ENCODE measurements around the gene DDX50.
"Not testable (repeated sequence)": the region's sequence is repeated elsewhere in the genome, so short reads cannot be mapped to it uniquely, and the experiment has no call there.

The DDX50 gene

DNA sequence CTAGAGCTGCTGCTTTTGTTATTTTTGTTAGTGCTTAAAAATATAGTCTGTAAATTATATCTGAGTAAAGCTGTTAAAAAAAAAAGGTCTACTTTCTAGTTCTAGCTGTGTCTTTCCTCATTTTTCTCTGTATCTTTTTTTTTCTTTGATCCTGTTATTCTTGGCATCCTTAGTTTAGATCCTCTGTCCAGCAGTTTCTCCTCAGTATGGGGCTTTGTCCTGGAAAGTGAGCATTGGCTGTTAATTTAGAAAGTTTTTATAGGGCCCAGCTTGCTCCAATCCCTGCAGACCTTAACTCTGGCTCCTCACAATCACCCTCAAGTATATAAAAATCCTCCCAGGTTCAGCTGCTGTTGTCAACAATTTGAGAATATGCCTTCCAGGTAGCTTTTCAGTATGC, 23.5 kb downstream of the DDX50 start:
- no peak for DNase-seq

DNA sequence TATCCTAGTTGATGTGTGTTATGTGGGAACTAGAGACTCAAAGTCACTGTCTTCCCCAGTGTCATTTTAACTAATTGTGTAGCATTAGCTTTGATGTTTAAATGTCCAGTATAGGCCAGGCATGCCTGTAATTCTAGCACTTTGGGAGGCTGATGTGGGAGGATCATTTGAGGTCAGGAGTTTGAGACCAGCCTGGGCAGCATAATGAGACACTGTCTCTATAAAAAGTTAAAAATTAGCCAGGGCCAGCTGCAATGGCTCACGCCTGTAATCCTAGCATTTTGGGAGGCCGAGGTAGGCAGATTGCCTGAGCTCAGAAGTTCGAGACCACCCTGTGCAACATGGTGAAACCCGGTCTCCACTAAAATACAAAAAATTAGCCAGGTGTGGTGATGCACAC, 24.4 kb downstream of the DDX50 start:
- no peak for DNase-seq

DNA sequence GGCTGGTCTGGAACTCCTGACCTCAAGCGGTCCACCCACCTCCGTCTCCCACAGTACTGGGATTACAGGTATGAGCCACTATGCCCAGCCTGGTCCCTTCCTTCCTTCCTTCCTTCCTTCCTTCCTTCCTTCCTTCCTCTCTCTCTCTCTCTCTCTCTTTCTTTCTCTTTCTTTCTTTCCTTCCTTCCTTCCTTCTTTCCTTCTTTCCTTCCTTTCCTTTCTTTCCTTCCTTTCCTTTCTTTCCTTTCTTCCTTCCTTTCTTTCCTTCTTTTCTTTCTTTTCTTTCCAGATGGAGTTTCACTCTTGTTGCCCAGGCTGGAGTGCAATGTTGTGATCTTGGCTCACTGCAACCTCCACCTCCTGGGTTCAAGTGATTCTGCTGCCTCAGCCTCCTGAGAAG, 28.0 kb downstream of the DDX50 start:
- DNase-seq, result not testable (repeated sequence)

DNA sequence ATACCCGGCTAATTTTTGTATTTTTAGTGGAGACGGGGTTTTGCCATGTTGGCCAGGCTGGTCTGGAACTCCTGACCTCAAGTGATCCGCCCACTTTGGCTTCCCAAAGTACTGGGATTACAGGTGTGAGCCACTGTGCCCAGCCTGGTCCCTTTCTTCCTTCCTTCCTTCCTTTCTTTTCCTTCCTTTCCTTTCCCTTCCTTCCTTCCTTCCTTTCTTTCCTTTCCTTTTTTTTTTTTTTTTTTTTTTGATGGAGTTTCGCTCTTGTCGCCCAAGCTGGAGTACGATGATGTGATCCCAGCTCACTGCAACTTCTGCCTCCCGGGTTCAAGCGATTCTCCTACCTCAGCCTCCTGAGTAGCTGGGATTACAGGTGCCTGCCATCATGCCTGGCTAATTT, 28.8 kb downstream of the DDX50 start:
- not testable (repeated sequence) for DNase-seq

DNA sequence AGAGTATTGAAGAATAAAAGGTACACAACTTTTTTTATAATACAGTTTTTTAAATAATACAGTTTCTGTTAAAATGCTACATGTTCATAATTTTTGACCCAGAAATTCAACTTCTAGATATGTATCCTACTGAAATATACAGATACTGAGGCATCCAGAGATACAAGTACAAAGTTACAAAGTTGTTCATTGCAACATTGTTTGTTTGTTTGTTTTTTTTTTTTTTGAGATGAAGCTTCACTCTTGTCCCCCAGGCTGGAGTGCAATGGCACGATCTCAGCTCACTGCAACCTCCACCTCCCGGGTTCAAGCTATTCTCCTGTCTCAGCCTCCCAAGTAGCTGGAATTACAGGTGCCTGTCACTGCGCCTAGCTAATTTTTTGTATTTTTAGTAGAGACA, 31.7 kb downstream of the DDX50 start:
- DNase-seq, result not testable (repeated sequence)

DNA sequence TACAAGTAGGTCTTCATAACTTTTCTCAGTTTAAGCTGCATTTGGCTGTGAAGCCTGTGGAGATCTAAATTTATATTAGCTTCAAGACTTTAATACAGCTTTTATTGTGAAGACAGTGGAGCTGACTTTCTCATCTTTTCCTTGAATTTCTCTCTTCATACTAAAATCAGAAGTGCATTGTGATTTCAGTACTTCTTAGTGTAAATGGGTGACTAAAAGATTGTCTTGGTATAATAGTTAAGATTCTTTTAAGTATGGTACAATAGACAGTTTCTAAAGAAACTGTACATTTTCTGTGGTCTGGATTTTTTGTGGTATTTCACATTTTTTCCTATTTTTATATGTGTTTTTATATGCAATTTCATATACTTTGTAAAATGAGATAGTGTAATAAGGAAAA, 33.9 kb downstream of the DDX50 start:
- no peak for DNase-seq

DNA sequence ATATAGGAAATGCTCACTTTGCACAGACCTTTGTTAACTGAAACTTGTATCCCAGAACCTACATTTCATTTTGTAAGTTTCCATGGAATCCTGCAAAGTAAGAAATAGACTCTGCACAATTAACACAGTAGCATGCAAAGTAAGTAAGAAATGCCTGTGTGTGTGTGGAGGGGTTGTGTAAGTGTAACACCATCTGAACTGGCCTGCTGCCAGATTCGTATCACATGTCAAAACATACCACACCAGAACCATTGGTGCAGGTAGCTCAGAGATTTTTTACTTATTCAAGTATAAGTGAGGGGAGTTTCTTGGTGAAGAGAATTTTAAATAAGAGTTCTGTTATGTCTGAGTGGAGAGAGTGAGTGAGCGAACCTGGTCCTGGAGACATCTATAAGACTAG, 37.0 kb downstream of the DDX50 start:
- peak; percentile 26 for DNase-seq

DNA sequence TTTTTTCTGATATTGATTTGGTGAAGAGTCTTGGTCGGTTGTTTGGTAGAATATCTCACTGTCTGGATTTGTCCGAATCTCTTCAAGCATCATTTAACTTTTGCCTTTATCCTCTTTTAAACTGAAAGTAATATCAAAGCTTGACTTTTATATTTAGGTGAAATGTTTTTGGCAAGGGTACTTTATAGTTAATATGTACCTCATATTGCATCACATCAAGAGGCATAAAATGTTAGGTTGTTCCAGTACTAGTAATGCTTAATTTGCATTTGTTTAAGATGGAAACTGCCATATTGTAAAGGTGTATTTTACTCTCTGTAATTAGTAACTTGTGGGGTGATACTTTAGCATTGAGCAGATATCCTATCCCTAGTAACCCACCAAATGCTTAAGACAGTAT, 37.8 kb downstream of the DDX50 start:
- DNase-seq, result no peak

DNA sequence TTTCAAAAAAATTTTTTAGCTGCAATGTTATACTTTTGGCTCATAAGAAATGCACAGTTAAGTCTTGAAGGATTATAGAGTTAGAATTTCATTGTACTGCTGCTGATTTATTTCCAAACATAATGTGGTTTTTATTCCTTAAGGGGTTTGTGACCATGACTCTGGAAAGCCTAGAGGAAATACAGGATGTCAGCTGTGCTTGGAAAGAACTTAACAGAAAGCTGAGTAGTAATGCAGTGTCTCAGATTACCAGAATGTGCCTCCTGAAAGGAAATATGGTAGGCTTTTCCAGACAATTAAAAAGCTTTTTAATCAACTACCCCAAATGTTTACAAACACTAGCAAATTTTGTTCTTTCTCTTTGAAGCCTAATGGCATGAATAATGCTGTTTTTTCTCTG, 39.8 kb downstream of the DDX50 start:
- DNase-seq, result not testable (repeated sequence)

DNA sequence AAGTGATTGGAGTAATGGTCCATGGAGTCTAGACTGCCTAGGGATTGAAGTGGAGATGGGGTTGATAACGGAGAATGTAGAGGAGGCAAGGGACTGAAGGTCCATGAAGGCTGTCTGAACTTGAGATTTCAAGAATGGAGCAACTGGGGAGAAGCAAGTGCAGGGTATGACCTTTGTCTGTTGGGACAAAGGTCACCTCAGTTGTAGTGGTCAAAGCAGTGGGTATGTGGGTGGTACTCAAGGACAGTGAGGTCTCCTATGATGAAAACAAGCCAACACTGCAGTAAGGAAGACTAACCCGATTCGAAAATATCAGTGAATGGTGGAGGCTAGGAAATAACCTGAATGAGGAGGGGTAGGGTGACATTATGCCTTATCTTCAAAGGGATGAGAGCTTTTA, 49.5 kb downstream of the DDX50 start:
- no peak for DNase-seq

DNA sequence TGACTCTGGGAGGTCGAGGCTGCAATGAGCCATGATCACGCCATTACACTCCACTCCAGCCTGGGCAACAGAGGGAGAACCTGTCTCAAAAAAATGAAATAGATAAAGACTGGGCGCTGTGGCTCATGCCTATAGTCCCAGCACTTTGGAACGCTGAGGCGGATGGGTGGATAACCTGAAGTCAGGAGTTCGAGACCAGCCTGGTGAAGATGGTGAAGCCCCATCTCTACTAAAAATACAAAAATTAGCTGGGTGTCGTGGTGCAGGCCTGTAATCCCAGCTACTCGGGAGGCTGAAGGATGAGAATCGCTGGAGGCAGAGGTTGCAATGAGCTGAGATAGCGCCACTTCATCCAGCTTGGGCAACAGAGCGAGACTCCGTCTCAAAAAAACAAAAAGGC, 53.8 kb downstream of the DDX50 start:
- DNase-seq, result no peak

DNA sequence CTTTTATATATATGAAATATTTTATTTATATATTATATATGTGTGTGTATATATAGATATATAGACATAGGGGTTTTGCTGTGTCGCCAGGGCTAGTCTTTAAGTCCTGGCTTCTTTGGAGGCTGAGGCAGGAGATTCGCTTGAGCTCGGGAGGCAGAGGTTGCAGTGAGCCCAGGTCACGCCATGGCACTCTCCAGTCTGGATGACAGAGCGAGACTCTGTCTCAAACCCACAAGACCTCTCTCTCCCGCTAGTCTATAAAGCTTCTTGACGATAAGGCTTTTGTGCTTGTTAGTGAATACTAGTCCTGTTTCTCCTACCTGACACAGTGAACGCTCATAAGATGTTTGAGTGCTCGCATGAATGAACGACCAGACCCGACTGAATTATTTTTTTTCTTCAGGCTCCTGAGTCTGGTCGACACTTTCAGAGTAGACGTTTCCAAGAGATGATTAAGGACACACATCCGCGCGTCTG, 54.3 kb downstream of the DDX50 start:
- DNase-seq, result no peak

DNA sequence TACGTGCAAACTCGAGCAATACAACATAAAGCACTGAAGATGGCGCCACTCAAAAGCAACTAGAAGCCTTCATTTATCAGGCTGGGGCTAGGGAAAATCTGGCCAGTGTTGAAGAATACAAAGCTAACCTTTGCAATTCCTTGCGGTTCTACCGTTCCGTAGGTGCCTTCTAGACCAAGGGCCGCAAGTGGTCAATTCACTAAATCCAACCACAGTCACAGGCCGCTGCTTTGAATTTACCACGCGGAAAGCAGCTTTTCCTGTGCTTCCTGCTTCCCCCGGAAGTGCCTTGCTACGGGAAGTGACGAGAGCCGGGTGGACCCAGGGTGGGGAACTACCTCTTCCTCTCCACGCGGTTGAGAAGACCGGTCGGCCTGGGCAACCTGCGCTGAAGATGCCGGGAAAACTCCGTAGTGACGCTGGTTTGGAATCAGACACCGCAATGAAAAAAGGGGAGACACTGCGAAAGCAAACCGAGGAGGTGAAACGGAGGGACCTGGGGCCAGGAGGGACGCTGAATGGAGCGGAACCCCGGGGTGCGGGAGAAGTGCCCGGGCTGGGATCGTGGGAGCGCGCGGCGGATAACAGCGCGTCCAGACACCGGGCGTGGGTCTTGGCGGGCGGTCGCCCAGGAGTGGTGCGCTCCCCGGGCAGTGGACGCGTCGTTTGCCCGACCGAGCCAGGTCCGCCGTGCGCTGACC, 54.9 kb downstream of the DDX50 start, which contains the start of gene DDX21:
Gene DDX21, plus strand, starts transcription at position 339 of the 701 bp plus-strand sequence. Its CDS starts 56 bp downstream, at position 395.
- DNase-seq, result peak; percentile 85

DNA sequence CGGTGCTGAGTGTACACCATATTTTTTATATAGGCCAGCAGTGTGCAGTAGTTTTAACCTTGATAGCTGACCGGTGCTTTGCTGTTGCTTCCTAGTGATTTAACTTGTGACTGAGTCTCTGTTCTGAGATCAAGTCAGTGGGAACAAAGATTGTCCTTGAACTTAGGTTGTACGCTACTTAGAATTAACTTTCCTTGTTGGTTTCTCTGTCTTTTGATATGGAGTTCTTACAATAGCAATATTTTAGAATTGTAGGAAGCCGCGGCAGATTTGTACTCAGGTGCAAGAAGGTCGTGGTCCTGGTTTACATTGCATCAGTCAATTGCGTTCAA, 56.1 kb downstream of the DDX50 start:
- DNase-seq, result no peak

DNA sequence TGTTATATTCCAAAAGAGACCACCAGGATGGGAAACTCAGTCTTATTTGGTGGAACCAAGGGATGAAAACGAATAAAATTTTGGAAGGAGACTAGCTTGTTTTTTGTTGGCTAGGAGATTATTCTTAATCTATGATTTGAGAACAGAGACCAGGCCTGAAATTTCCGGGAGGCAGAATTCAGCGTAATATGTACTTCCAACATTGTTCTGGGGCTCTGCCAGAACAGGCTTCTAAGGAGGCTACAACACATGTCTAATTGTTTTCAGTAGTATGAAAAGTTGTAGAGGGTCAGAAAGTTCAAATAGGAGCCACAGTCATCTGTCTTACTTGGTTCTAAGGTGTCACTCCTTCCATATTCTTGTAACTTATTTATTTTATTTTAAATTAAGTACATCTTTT, 56.5 kb downstream of the DDX50 start:
- DNase-seq, result no peak

DNA sequence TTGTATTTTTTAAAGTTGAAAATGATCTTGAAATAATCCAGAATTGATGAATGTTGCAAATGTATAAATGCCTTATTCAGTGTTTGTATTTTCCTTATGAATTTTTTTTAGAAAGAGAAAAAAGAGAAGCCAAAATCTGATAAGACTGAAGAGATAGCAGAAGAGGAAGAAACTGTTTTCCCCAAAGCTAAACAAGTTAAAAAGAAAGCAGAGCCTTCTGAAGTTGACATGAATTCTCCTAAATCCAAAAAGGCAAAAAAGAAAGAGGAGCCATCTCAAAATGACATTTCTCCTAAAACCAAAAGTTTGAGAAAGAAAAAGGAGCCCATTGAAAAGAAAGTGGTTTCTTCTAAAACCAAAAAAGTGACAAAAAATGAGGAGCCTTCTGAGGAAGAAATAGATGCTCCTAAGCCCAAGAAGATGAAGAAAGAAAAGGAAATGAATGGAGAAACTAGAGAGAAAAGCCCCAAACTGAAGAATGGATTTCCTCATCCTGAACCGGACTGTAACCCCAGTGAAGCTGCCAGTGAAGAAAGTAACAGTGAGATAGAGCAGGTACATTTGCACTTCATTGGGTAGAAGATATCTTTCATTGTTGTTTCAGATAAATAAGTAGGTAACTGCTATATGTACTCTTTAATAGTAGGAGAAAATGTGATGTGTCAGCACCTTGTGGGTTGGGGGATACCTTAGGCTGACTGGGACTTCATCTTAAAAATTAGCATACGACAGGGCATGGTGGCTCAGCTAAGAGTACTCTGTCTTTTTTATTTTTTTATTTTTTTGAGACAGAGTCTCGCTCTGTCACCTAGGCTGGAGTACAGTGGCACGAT, 58.8 kb downstream of the DDX50 start:
- no peak for DNase-seq

DNA sequence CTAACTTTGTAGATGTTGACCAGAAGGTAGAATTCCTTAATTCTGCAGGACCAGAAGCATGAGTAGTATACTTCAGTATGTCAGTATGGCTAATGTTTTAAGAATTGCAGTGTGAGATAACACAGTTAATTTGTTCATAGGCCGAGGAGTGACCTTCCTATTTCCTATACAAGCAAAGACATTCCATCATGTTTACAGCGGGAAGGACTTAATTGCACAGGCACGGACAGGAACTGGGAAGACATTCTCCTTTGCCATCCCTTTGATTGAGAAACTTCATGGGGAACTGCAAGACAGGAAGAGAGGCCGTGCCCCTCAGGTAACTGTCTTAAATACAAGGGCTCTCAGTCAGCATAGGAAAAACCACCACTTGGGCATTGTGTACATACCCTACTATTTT, 62.0 kb downstream of the DDX50 start:
- DNase-seq, result no peak

DNA sequence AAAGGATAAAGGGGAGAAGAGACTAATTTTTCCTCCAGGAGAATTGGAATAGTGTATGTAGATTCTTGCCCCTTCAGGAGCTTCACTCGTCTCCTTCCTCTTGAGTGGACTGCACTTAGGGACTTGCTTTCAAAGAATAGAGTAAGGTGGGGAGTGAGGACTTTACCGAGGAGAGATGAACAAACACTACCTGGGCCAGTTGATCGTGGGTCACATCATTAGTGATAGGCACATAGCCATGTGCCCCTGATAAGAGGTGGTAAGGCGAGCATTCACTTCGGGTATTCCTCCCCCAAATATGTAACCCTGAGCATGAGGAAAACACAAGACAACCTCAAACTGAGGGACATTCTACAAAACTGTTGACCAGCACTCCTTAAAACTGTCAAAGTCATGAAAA, 72.9 kb downstream of the DDX50 start:
- DNase-seq, result no peak

DNA sequence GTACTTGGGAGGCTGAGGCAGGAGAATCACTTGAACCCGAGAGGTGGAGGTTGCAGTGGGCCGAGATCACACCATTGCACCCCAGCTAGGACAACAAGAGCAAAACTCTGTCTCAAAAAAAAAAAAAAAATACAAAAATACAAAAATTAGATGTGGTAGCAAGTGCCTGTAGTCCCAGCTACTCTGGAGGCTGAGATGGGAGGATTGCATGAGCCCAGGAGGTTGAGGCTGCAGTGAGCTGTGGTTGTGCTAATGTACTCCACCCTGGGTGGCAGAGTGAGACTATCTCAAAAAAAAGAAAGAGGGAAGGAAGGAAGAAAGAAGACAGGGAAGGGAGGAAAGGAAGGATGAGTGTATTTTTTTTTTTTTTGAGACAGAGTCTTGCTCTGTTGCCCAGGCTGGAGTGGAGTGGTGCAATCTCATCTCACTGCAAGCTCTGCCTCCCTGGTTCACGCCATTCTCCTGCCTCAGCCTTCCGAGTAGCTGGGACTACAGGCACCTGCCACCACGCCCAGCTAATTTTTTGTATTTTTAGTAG, 74.9 kb downstream of the DDX50 start:
- not testable (repeated sequence) for DNase-seq

DNA sequence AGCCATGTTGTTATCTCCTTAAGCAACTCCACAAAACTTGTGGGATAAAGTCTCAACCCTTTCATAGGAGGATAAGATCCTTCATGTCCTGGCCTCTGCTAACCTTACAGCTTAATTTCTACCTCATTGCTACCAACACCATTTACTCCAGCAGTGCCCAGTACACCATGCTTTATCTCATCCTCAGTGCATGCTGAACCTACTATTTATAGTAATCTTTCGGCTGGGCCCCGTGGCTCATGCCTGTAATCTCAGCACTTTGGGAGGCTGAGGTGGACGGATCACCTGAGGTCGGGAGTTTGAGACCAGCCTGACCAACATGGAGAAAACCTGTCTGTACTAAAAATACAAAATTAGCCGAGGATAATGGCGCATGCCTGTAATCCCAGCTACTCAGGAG, 78.6 kb downstream of the DDX50 start:
- DNase-seq, result not testable (repeated sequence)

DNA sequence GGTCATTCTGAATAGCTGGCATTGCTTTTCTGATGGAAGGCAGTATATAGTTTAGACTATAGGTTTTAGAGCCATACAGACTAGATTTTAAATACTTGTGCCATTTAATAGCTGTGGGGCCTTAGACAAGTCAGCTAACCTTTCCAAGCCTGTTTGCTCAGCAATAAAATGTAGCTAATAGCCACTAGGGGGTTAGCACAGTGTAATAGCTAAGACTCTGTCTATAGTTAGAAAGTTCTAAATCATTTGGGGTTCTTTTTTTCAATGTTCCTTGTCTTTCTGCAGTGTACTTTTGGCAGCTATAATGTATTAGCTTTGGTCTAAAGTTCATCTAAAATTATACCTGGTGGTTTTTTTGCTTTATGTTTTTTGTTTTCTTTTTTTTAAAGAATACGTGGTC, 80.0 kb downstream of the DDX50 start:
- DNase-seq, result no peak

DNA sequence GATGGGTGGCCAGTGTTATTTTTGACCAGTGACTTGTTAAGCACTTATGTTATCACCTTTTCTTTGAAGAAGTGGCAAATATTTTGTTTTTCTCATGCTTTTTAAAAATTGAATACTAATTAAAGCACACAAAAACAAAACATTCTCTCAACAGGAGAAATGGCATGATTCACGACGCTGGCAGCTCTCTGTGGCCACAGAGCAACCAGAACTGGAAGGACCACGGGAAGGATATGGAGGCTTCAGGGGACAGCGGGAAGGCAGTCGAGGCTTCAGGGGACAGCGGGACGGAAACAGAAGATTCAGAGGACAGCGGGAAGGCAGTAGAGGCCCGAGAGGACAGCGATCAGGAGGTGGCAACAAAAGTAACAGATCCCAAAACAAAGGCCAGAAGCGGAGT, 81.3 kb downstream of the DDX50 start:
- DNase-seq, result no peak

DNA sequence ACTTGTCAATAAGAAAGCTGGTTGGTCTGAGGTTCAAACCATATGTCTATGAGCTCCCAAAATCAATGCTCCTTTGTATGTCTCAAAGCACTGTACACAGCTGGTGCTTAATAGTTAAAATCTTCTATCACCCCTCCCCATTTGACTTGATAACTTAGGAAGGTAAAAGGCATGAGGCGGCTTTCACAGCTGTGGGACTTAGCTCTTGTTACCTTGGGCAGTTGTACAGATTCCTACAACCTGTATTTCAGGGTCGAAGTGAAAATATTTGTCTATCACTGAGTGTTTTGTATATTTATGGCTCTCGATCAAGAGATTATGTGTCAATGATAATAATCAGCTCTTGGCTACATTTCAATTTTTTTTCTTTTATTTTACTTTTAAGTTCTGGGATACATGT, 86.5 kb downstream of the DDX50 start:
- no peak for DNase-seq

All from NCI-H2171 treated with DMSO at 0.1 percent for 48 hours (cell line).